AG04450 (cell line): Measurements from ENCODE around the gene RPL10A. TPM values are rescaled to one million over a fixed set of nuclear protein-coding genes. Genes with fewer than 3 reads are reported as not detected.

ENCODE experiments used
- CTCF ChIA-PET: fragments of 300-600, 350-600 bp; formaldehyde crosslinking; extraction: SDS; loops from one replicate; lab custom pipeline; 2022; ENCODE audit warnings: antibody characterized with exemption, inconsistent platforms; lab: Charles Lee
- POLR2A ChIA-PET: fragments of 350-600 bp; formaldehyde crosslinking; extraction: SDS; loops from one replicate; lab custom pipeline; 2021; ENCODE audit warnings: antibody characterized with exemption, inconsistent platforms; lab: Yijun Ruan, JAX
- DNase-seq: peaks from one replicate; pipeline ENCODE4 v3.0.0-alpha.2; 2011; ENCODE audit warnings: low read depth, low spot score
- H3K27ac ChIP-seq: one replicate; pipeline ENCODE4 v1.5.1; 2012; ENCODE audit warnings: low read depth, low read length, control low read depth
- H3K27me3 ChIP-seq: one replicate; pipeline ENCODE4 v1.6.0; 2012; ENCODE audit warnings: low read length; ENCODE audit not compliant: control insufficient read depth, insufficient read depth
- H3K4me3 ChIP-seq: 2 replicates; pipeline ENCODE4 v1.5.1; 2011; ENCODE audit warnings: mild to moderate bottlenecking, low read depth, low read length, control low read depth
- H3K9me3 ChIP-seq: 2 replicates; pipeline ENCODE4 v1.5.1; 2012; ENCODE audit warnings: low read length; ENCODE audit not compliant: control insufficient read depth, insufficient read depth
- CTCF ChIP-seq: IDR thresholded peaks from 2 replicates; pipeline ENCODE4 v1.5.1; 2011; ENCODE audit warnings: low read depth, low read length, control low read depth, inconsistent platforms
- polyA plus RNA-seq: library from polyadenylated mRNA; depleted of rRNA; stranded (reverse); fragments of >200 nt; gene quantifications from 2 replicates; pipeline ENCODE4 v1.2.3, GENCODE V29; 2011

Gene RPL10A
- polyA plus RNA-seq, 1 experiment, result 2,636 TPM

GRCh38 chr6:35461270-35461669 is 6.9 kb upstream of the RPL10A start:
- Histone ChIP-seq H3K4me3 (no peak overlapping the region), H3K9me3 (no peaks in the 10 kb centered on the region), H3K27ac (no peak overlapping the region), H3K27me3 (no peaks in the 10 kb centered on the region)
- ChIA-PET CTCF (no interaction called here), POLR2A (no interaction called here)
- no peak for DNase-seq
- TF ChIP-seq CTCF, result no peak

- Histone ChIP-seq H3K9me3 (no peaks in the 10 kb centered on the region; the same call in 1 of the 2 replicates), H3K4me3 (no peak overlapping the region), H3K27ac (no peak overlapping the region), H3K27me3 (no peaks in the 10 kb centered on the region)
- DNase-seq, result no peak
- TF ChIP-seq CTCF, result no peak
- ChIA-PET POLR2A (interaction anchor here (0.6 to 0.7 kb wide), 2 partner anchors 37 to 52 kb away, joined by 3 to 5 read pairs; no protein-coding TSS in a partner anchor), CTCF (no interaction called here)
These were observed 4.9 kb upstream of the RPL10A start for GRCh38 chr6:35463292-35463691.

- Histone ChIP-seq H3K4me3 (no peak overlapping the region), H3K27ac (no peak overlapping the region), H3K9me3 (no peaks in the 10 kb centered on the region; the same call in 1 of the 2 replicates), H3K27me3 (no peaks in the 10 kb centered on the region)
- ChIA-PET CTCF (interaction anchor here (1.1 to 4.2 kb wide), 3 partner anchors 122 to 225 kb away, joined by 3 to 43 read pairs (median 4); partner anchors contain the start of gene PPARD), POLR2A (no interaction called here)
- TF ChIP-seq CTCF, result no peak
- no peak for DNase-seq
These were observed 2.6 kb upstream of the RPL10A start for GRCh38 chr6:35465646-35466045.

GRCh38 chr6:35468980-35469750 is 964 bp downstream of the RPL10A start:
- CTCF ChIA-PET, result interaction anchor here (0.6 to 4.2 kb wide), 11 partner anchors 8 to 271 kb away, joined by 3 to 43 read pairs (median 3); partner anchors contain the start of gene PPARD
- peak overlapping the region; percentile 93 for H3K4me3 ChIP-seq
- POLR2A ChIA-PET, result interaction anchor here (0.6 to 2.7 kb wide), 7 partner anchors 12 to 151 kb away, joined by 3 to 7 read pairs (median 4); partner anchors contain the start of gene TEAD3
- DNase-seq, result no peak
- H3K27me3 ChIP-seq, result no peaks in the 10 kb centered on the region
- peak overlapping the region; percentile 86 for H3K27ac ChIP-seq
- no peaks in the 10 kb centered on the region; the same call in 1 of the 2 replicates for H3K9me3 ChIP-seq
- no peak for TF ChIP-seq CTCF
